Astrocyte of the spinal cord (primary cell): ENCODE data around the gene TMPRSS9.

Experiments
- DNase-seq: peaks from one replicate; pipeline ENCODE4 v3.0.0; 2011; ENCODE audit warnings: low read depth, low spot score
- H3K4me3 ChIP-seq: 2 replicates; pipeline ENCODE4 v1.5.1; 2011; ENCODE audit warnings: low read depth, mild to moderate bottlenecking, low read length, moderate library complexity
- CTCF ChIP-seq: IDR thresholded peaks from 2 replicates; pipeline ENCODE4 v1.5.1; 2012; ENCODE audit warnings: low read depth, mild to moderate bottlenecking, low read length, inconsistent platforms
- in situ Hi-C: cut with HindIII; loops from 2 replicates; pipeline ENCODE4 v1.10.0; 2017; ENCODE audit warnings: low sequenced_read_pairs

The TMPRSS9 gene

GRCh38 chr19:2317756-2318155 is 42.3 kb upstream of the TMPRSS9 start:
- in situ Hi-C loops: no loop called here
- TF ChIP-seq CTCF: no peak
- H3K4me3 ChIP-seq: no peak overlapping the region
- no peak for DNase-seq

GRCh38 chr19:2318923-2319322 is 41.1 kb upstream of the TMPRSS9 start:
- DNase-seq: no peak
- TF ChIP-seq CTCF: no peak
- no peak overlapping the region for H3K4me3 ChIP-seq
- in situ Hi-C loops: no loop called here

GRCh38 chr19:2319551-2319950 is 40.5 kb upstream of the TMPRSS9 start:
- TF ChIP-seq CTCF: no peak
- no peak for DNase-seq
- in situ Hi-C loops: no loop called here
- H3K4me3 ChIP-seq: no peak overlapping the region

- no peak for TF ChIP-seq CTCF
- no peak overlapping the region for H3K4me3 ChIP-seq
- in situ Hi-C loops: no loop called here
- DNase-seq: no peak
Observed at GRCh38 chr19:2320049-2320448, 40.0 kb upstream of the TMPRSS9 start.

- in situ Hi-C loops: no loop called here
- DNase-seq: no peak
- no peak for TF ChIP-seq CTCF
- no peak overlapping the region for H3K4me3 ChIP-seq
Observed at GRCh38 chr19:2320939-2321338, 39.1 kb upstream of the TMPRSS9 start.

GRCh38 chr19:2321565-2322283 is 38.3 kb upstream of the TMPRSS9 start:
- in situ Hi-C loops: no loop called here
- no peak for DNase-seq
- H3K4me3 ChIP-seq: no peak overlapping the region
- no peak for TF ChIP-seq CTCF
